SK-N-SH (cell line): ENCODE data around the gene LRRC43. TPM values are rescaled to one million over a fixed set of nuclear protein-coding genes. Genes with fewer than 3 reads are reported as not detected.

ENCODE experiments used
- CTCF ChIA-PET: fragments of 300-600, 350-600 bp; formaldehyde crosslinking; extraction: SDS; loops from one replicate; lab custom pipeline; 2021; lab: Yijun Ruan, JAX
- POLR2A ChIA-PET: fragments of 350-600 bp; sonication (Branson Sonifier 250); formaldehyde crosslinking; extraction: SDS; loops from one replicate; lab custom pipeline; 2020; ENCODE audit warnings: antibody characterized with exemption, inconsistent platforms; lab: Yijun Ruan, JAX
- DNase-seq: peaks from one replicate; pipeline ENCODE4 v3.0.0; 2012
- H2AFZ ChIP-seq: fragments of 200-600 bp; sonication (generic); 2 replicates; pipeline ENCODE4 v1.8.1; 2016; ENCODE audit warnings: antibody characterized with exemption, mild to moderate bottlenecking, low read depth
- H3F3A ChIP-seq: fragments of 200-600 bp; sonication (generic); replicated peaks from 2 replicates; pipeline ENCODE3; 2016; ENCODE audit warnings: antibody characterized with exemption, mild to moderate bottlenecking; ENCODE audit not compliant: insufficient read depth
- H3K27ac ChIP-seq, 2 experiments: fragments of 200-500 bp in 1 of 2; fragments of 200-600 bp in 1 of 2; sonication (Bioruptor generic) in 1 of 2; sonication (generic), shearing (Covaris generic) in 1 of 2; 2 replicates each; pipeline versions ENCODE4 v1.5.1 to v1.6.1; 2014 to 2016; ENCODE audit warnings: low read depth in 2 of 2, inconsistent platforms in 1 of 2, low read length in 1 of 2, mild to moderate bottlenecking in 1 of 2, mixed read lengths in 1 of 2
- H3K27me3 ChIP-seq: fragments of 200-600 bp; sonication (generic), shearing (Covaris generic); 2 replicates; pipeline ENCODE4 v1.6.1; 2016; ENCODE audit warnings: mixed run types; ENCODE audit not compliant: insufficient read depth
- H3K36me3 ChIP-seq, 2 experiments: fragments of 200-500 bp in 1 of 2; fragments of 200-600 bp in 1 of 2; sonication (Bioruptor generic) in 1 of 2; sonication (generic) in 1 of 2; replicated peaks in 1 of 2; 2 replicates each; pipeline versions ENCODE3 to v1.5.1; 2014 to 2016; ENCODE audit warnings: low read length in 1 of 2, mild to moderate bottlenecking in 1 of 2; ENCODE audit not compliant: insufficient read depth in 2 of 2, control insufficient read depth in 1 of 2
- H3K4me1 ChIP-seq, 2 experiments: fragments of 200-500 bp in 1 of 2; fragments of 200-600 bp in 1 of 2; sonication (Bioruptor generic) in 1 of 2; sonication (generic), shearing (Covaris generic) in 1 of 2; 2 replicates each; pipeline versions ENCODE4 v1.5.1 to v1.6.1; 2014 to 2016; ENCODE audit warnings: low read depth in 1 of 2, low read length in 1 of 2, mixed run types in 1 of 2; ENCODE audit not compliant: insufficient read depth in 2 of 2, control insufficient read depth in 1 of 2
- H3K4me2 ChIP-seq: fragments of 200-600 bp; sonication (generic), shearing (Covaris generic); 2 replicates; pipeline ENCODE4 v1.6.1; 2017; ENCODE audit warnings: mixed run types
- H3K4me3 ChIP-seq, 2 experiments: fragments of 200-500 bp in 1 of 2; fragments of 200-600 bp in 1 of 2; sonication (Bioruptor generic) in 1 of 2; sonication (generic), shearing (Covaris generic) in 1 of 2; 2 replicates each; pipeline versions ENCODE4 v1.5.1 to v1.8.1; 2014 to 2016; ENCODE audit warnings: low read depth in 2 of 2, inconsistent platforms in 1 of 2, low read length in 1 of 2, mild to moderate bottlenecking in 1 of 2, mixed read lengths in 1 of 2, moderate library complexity in 1 of 2
- H3K79me2 ChIP-seq: fragments of 200-600 bp; sonication (generic); 2 replicates; pipeline ENCODE4 v1.8.1; 2017; ENCODE audit warnings: mild to moderate bottlenecking; ENCODE audit not compliant: insufficient read depth
- H3K9ac ChIP-seq: fragments of 200-600 bp; sonication (generic); 2 replicates; pipeline ENCODE4 v1.6.1; 2017; ENCODE audit warnings: mixed run types
- H3K9me2 ChIP-seq: fragments of 200-600 bp; sonication (generic); 2 replicates; pipeline ENCODE4 v1.6.1; 2017; ENCODE audit warnings: mixed run types
- H3K9me3 ChIP-seq: fragments of 200-600 bp; sonication (generic); 2 replicates; pipeline ENCODE4 v1.6.1; 2017; ENCODE audit warnings: mixed run types, mild to moderate bottlenecking, moderate library complexity
- H4K20me1 ChIP-seq: fragments of 200-600 bp; sonication (generic); 2 replicates; pipeline ENCODE4 v1.6.1; 2017; ENCODE audit warnings: mild to moderate bottlenecking, mixed run types; ENCODE audit not compliant: insufficient read depth
- EP300 ChIP-seq, 2 experiments: IDR thresholded peaks; 2 replicates each; pipeline versions ENCODE4 v1.4.0 to v1.6.1; 2012; ENCODE audit warnings: borderline replicate concordance in 1 of 2, low read depth in 1 of 2, low read length in 1 of 2
- FOXM1 ChIP-seq: IDR thresholded peaks from 2 replicates; pipeline ENCODE4 v1.4.0; 2012; ENCODE audit warnings: low read depth, mild to moderate bottlenecking
- JUND ChIP-seq: IDR thresholded peaks from 2 replicates; pipeline ENCODE4 v1.4.0; 2012
- RFX5 ChIP-seq: IDR thresholded peaks from 2 replicates; pipeline ENCODE4 v1.6.1; 2012; ENCODE audit warnings: mild to moderate bottlenecking, improper control_type of control experiment, low read length
- WGBS: methylation state at CpG from one replicate; pipeline ENCODE4 v1.1.6; 2017; ENCODE audit warnings: low lambda C conversion rate; 5-methylcytosine and 5-hydroxymethylcytosine counted together
- polyA plus RNA-seq, 3 experiments: library from polyadenylated mRNA; depleted of rRNA; stranded (reverse); fragments of >200 nt; gene quantifications; 2 replicates each; pipeline ENCODE4 v1.2.3, GENCODE V29; 2012
- TF ChIP-seq, protein P1 (sequence below): IDR thresholded peaks from 2 replicates; pipeline ENCODE4 v1.4.0; 2012; ENCODE audit warnings: low read depth, borderline replicate concordance
- TF ChIP-seq, protein P2 (sequence below): IDR thresholded peaks from 2 replicates; pipeline ENCODE4 v1.6.1; 2012; ENCODE audit warnings: mild to moderate bottlenecking, low read depth, low read length, moderate library complexity

LRRC43 gene
- polyA plus RNA-seq, 1 of the 3 experiments (the other 2 are of a cell fraction) = 0.94 TPM

DNA sequence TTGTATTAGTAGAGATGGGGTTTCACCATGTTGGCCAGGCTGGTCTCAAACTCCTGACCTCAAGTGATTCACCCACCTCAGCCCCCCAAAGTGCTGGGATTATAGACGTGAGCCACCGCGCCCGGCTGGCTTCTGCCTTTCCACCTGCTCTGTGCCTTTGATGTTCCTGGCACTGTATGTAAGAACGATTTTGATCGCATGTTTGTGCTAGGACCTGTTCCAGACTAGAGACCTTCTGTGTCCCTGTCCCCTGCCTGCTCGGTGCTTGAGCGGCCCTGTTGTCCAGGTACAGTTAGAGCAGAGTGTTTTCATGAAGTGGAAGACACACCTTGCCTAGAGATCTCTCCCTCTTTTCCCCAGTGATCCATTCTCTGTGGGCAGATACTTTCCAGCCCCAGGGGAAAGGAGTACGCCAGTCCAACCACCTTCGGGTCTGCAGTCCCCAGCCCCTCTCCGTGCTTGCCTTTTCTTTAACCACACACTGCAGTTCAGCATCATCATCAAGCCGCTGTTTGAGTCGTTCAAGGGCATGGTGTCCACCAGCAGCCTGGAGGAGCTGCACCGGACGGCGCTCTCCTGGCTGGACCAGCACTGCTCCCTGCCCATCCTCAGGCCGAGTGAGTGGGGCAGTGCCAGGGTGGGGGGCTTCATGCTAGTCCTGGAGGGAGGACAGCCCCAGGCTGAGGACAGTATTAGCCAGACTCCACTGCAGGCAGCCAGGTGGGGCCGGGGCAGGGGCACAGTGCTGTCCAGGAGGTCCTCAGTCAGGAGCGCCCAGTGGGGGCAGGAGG is 42.3 kb upstream of the LRRC43 start:
- no peak overlapping the region for H3K4me2 ChIP-seq
- CTCF ChIA-PET = interaction anchor here (0.8 to 2.6 kb wide), 4 partner anchors 10 to 86 kb away, joined by 3 to 7 read pairs (median 4); no protein-coding TSS in a partner anchor
- TF ChIP-seq RFX5 (no peak), FOXM1 (no peak)
- WGBS = 98% methylated on average over 17 of the region's 19 CpGs
- H3K9me2 ChIP-seq = no peaks in the 10 kb centered on the region
- no peaks in the 10 kb centered on the region for H3K79me2 ChIP-seq
- H3F3A ChIP-seq = no peaks in the 10 kb centered on the region
- H3K4me3 ChIP-seq = no peak overlapping the region
- H2AFZ ChIP-seq = no peak overlapping the region
- no peak for DNase-seq
- POLR2A ChIA-PET = no interaction called here
- no peak overlapping the region for H3K27ac ChIP-seq
- no peaks in the 10 kb centered on the region for H4K20me1 ChIP-seq
- no peak overlapping the region for H3K9ac ChIP-seq
- H3K9me3 ChIP-seq = no peaks in the 10 kb centered on the region
- H3K4me1 ChIP-seq = no peaks in the 10 kb centered on the region
- no peaks in the 10 kb centered on the region for H3K27me3 ChIP-seq
- peaks cover 0 to 45% of the 10 kb centered on the region in 2 experiments for H3K36me3 ChIP-seq

DNA sequence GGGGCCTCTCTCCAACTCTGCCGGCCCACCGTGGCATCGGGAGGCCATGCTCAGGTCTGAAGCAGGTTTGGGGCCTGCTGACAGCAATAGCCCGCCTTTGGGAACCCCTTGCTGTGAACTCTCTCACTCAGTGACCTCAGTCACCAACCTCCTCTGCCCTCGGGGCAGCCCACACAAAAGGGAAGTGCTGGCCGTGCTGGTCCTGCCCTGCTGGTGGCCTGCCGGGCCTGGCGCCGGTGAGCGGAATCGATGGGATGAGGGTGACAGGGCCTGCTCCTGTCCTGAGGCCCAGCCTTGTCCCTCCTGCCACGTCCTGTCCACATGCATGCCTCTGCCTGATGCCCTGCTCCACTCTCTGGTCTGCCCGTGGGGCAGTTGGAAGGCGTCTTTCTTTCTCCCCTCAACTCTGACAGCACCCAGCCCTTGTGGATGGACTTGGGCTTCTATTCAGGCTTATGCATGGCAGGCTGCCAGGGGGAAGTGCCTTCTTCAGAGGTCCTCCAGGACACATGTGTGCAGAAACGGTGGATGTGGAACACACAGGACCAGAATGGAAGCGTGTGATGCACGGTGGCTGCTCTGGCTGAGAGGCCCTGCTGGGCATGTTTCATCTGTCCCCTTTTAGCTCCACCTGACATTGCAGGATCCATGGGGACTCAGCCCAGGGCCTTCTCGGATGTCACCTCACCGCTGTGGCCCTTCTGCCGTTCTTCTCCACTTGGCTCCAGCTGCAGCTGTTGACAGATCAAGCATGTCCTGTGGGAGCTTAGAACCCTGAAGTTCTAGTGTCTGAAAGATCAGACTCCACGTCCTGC is 40.8 kb upstream of the LRRC43 start:
- Histone ChIP-seq H3K4me1 (no peaks in the 10 kb centered on the region), H3K9me3 (no peaks in the 10 kb centered on the region), H3K27ac (no peak overlapping the region), H3K9me2 (no peaks in the 10 kb centered on the region), H3K4me2 (no peak overlapping the region), H3K4me3 (no peak overlapping the region), H3K27me3 (no peaks in the 10 kb centered on the region), H3F3A (no peaks in the 10 kb centered on the region), H3K79me2 (no peaks in the 10 kb centered on the region), H3K9ac (no peak overlapping the region), H2AFZ (no peak overlapping the region), H3K36me3 (peaks cover 0 to 40% of the 10 kb centered on the region in 2 experiments), H4K20me1 (no peaks in the 10 kb centered on the region)
- ChIA-PET CTCF (interaction anchor here (1.2 to 2.2 kb wide), 3 partner anchors 18 to 214 kb away, joined by 3 to 10 read pairs (median 5); no protein-coding TSS in a partner anchor), POLR2A (no interaction called here)
- TF ChIP-seq JUND (no peak), EP300 (IDR thresholded peaks at IDR 0.05; ENCODE audit: borderline replicate concordance in 1 of 2, low read depth in 1 of 2, low read length in 1 of 2) (no peak)
- TF ChIP-seq, protein P1, sequence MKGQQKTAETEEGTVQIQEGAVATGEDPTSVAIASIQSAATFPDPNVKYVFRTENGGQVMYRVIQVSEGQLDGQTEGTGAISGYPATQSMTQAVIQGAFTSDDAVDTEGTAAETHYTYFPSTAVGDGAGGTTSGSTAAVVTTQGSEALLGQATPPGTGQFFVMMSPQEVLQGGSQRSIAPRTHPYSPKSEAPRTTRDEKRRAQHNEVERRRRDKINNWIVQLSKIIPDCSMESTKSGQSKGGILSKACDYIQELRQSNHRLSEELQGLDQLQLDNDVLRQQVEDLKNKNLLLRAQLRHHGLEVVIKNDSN = no peak
- TF ChIP-seq, protein P2, sequence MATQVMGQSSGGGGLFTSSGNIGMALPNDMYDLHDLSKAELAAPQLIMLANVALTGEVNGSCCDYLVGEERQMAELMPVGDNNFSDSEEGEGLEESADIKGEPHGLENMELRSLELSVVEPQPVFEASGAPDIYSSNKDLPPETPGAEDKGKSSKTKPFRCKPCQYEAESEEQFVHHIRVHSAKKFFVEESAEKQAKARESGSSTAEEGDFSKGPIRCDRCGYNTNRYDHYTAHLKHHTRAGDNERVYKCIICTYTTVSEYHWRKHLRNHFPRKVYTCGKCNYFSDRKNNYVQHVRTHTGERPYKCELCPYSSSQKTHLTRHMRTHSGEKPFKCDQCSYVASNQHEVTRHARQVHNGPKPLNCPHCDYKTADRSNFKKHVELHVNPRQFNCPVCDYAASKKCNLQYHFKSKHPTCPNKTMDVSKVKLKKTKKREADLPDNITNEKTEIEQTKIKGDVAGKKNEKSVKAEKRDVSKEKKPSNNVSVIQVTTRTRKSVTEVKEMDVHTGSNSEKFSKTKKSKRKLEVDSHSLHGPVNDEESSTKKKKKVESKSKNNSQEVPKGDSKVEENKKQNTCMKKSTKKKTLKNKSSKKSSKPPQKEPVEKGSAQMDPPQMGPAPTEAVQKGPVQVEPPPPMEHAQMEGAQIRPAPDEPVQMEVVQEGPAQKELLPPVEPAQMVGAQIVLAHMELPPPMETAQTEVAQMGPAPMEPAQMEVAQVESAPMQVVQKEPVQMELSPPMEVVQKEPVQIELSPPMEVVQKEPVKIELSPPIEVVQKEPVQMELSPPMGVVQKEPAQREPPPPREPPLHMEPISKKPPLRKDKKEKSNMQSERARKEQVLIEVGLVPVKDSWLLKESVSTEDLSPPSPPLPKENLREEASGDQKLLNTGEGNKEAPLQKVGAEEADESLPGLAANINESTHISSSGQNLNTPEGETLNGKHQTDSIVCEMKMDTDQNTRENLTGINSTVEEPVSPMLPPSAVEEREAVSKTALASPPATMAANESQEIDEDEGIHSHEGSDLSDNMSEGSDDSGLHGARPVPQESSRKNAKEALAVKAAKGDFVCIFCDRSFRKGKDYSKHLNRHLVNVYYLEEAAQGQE = no peak
- WGBS = 91% methylated on average over 15 of the region's 21 CpGs
- no peak for DNase-seq
